GM19372 (cell line): Measurements from ENCODE around the gene RPL15.
"Not testable (repeated sequence)": the region's sequence is repeated elsewhere in the genome, so short reads cannot be mapped to it uniquely, and the experiment has no call there.

ENCODE experiments used
- ATAC-seq: cut with Tn5 transposase; IDR thresholded peaks from one replicate; pipeline ENCODE4 v1.9.1; 2021; ENCODE audit warnings: mild to moderate bottlenecking, low read depth, moderate library complexity; ENCODE audit not compliant: unreplicated experiment

Gene RPL15

GRCh38 chr3:23916886-23917678 lies at the start of gene RPL15, which contains the start of gene NKIRAS1:
TSS of gene RPL15 (plus strand) at chr3:23917132. CDS start at chr3:23917860, 728 bp downstream.
TSS of gene NKIRAS1 (minus strand) at chr3:23916990. CDS start at chr3:23910904, 6,086 bp downstream.
- ATAC-seq = peak; percentile 91

- ATAC-seq = no peak
Measured at GRCh38 chr3:23867400-23867799, 49.5 kb upstream of the RPL15 start.

- ATAC-seq = no peak
Measured at GRCh38 chr3:23867838-23868237, 49.1 kb upstream of the RPL15 start.

GRCh38 chr3:23869977-23870662 lies 46.8 kb upstream of the RPL15 start:
- ATAC-seq = no peak

GRCh38 chr3:23870663-23871043 lies 46.3 kb upstream of the RPL15 start:
- not testable (repeated sequence) for ATAC-seq

GRCh38 chr3:23871361-23871760 lies 45.6 kb upstream of the RPL15 start:
- not testable (repeated sequence) for ATAC-seq

- no peak for ATAC-seq
Measured at GRCh38 chr3:23872330-23872729, 44.6 kb upstream of the RPL15 start.

- no peak for ATAC-seq
Measured at GRCh38 chr3:23873941-23874340, 43.0 kb upstream of the RPL15 start.

GRCh38 chr3:23874359-23875112 lies 42.4 kb upstream of the RPL15 start:
- no peak for ATAC-seq

GRCh38 chr3:23875113-23875725 lies 41.7 kb upstream of the RPL15 start:
- no peak for ATAC-seq

GRCh38 chr3:23876923-23877322 lies 40.0 kb upstream of the RPL15 start:
- ATAC-seq = no peak

- no peak for ATAC-seq
Measured at GRCh38 chr3:23877329-23877980, 39.5 kb upstream of the RPL15 start.

GRCh38 chr3:23879485-23879884 lies 37.4 kb upstream of the RPL15 start:
- ATAC-seq = no peak

- no peak for ATAC-seq
Measured at GRCh38 chr3:23880703-23881339, 36.1 kb upstream of the RPL15 start.

GRCh38 chr3:23881993-23882392 lies 34.9 kb upstream of the RPL15 start:
- not testable (repeated sequence) for ATAC-seq

GRCh38 chr3:23882487-23882918 lies 34.4 kb upstream of the RPL15 start:
- ATAC-seq = no peak

GRCh38 chr3:23884481-23884880 lies 32.5 kb upstream of the RPL15 start:
- ATAC-seq = no peak

- ATAC-seq = no peak
Measured at GRCh38 chr3:23885210-23885609, 31.7 kb upstream of the RPL15 start.

GRCh38 chr3:23886311-23886710 lies 30.6 kb upstream of the RPL15 start:
- ATAC-seq = no peak
